GM12891 (cell line): ENCODE data around the gene TSPAN9.

Experiments
- DNase-seq: peaks from one replicate; pipeline ENCODE4 v3.0.0; 2011; ENCODE audit warnings: low spot score; ENCODE audit not compliant: insufficient read length
- FAIRE-seq: peaks from 2 replicates; lab custom pipeline; 2011; peaks lifted over from hg19 to GRCh38; lab: Jason Lieb, UNC
- PAX5 ChIP-seq: IDR thresholded peaks from 2 replicates; pipeline ENCODE4 v1.6.1; 2011; ENCODE audit warnings: low read length, moderate library complexity, mild to moderate bottlenecking; ENCODE audit not compliant: insufficient read depth, severe bottlenecking
- POLR2A ChIP-seq: IDR thresholded peaks from 2 replicates; pipeline ENCODE4 v1.6.1; 2011; ENCODE audit warnings: low read depth, low read length, control low read depth
- POLR2AphosphoS5 ChIP-seq: IDR thresholded peaks from 2 replicates; pipeline ENCODE4 v1.6.1; 2011; ENCODE audit warnings: low read depth, low read length, control low read depth
- POU2F2 ChIP-seq: IDR thresholded peaks from 2 replicates; pipeline ENCODE4 v1.6.1; 2011; ENCODE audit warnings: low read depth, mild to moderate bottlenecking, control low read depth, low read length, moderate library complexity
- SPI1 ChIP-seq: IDR thresholded peaks from 2 replicates; pipeline ENCODE4 v1.6.1; 2011; ENCODE audit warnings: low read depth, low read length, control low read depth
- TAF1 ChIP-seq: IDR thresholded peaks from 2 replicates; pipeline ENCODE4 v1.6.1; 2011; ENCODE audit warnings: low read depth, low read length, control low read depth

The TSPAN9 gene

GRCh38 chr12:3263282-3263681 is 186.1 kb downstream of the TSPAN9 start:
- FAIRE-seq (no peak), DNase-seq (no peak)
- no peak for TF ChIP-seq TAF1
- no peak for TF ChIP-seq PAX5
- TF ChIP-seq SPI1, result no peak
- TF ChIP-seq POLR2AphosphoS5, result no peak
- no peak for TF ChIP-seq POU2F2
- no peak for TF ChIP-seq POLR2A

- TF ChIP-seq SPI1, result no peak
- no peak for TF ChIP-seq POLR2AphosphoS5
- TF ChIP-seq POLR2A, result no peak
- TF ChIP-seq POU2F2, result no peak
- no peak for TF ChIP-seq PAX5
- TF ChIP-seq TAF1, result no peak
- DNase-seq (no peak), FAIRE-seq (no peak)
These were observed 187.1 kb downstream of the TSPAN9 start for GRCh38 chr12:3263939-3264922.

GRCh38 chr12:3265406-3265805 is 188.2 kb downstream of the TSPAN9 start:
- TF ChIP-seq SPI1, result no peak
- DNase-seq (no peak), FAIRE-seq (no peak)

- TF ChIP-seq TAF1 (no peak), POLR2A (no peak)
- no peak for DNase-seq
- FAIRE-seq, result no peak
These were observed 189.5 kb downstream of the TSPAN9 start for GRCh38 chr12:3266638-3267037.

- TF ChIP-seq POLR2A, result no peak
- no peak for TF ChIP-seq POLR2AphosphoS5
- TF ChIP-seq POU2F2, result no peak
- TF ChIP-seq SPI1, result no peak
- no peak for TF ChIP-seq TAF1
- no peak for TF ChIP-seq PAX5
- FAIRE-seq, result no peak
- DNase-seq, result no peak
These were observed 190.5 kb downstream of the TSPAN9 start for GRCh38 chr12:3267690-3268089.

GRCh38 chr12:3269594-3269993 is 192.4 kb downstream of the TSPAN9 start:
- TF ChIP-seq POLR2AphosphoS5 (no peak), PAX5 (no peak), POLR2A (no peak), POU2F2 (no peak), TAF1 (no peak), SPI1 (no peak)
- FAIRE-seq (no peak), DNase-seq (no peak)

GRCh38 chr12:3271146-3271545 is 194.0 kb downstream of the TSPAN9 start:
- TF ChIP-seq POLR2A (no peak), POLR2AphosphoS5 (no peak), POU2F2 (no peak), TAF1 (no peak), PAX5 (no peak), SPI1 (no peak)
- DNase-seq, result no peak
- no peak for FAIRE-seq

GRCh38 chr12:3271639-3272038 is 194.5 kb downstream of the TSPAN9 start:
- no peak for FAIRE-seq
- no peak for DNase-seq
- no peak for TF ChIP-seq POU2F2
- TF ChIP-seq POLR2A, result no peak

- TF ChIP-seq SPI1 (no peak), POU2F2 (no peak), POLR2A (no peak)
- FAIRE-seq (no peak), DNase-seq (no peak)
These were observed 195.8 kb downstream of the TSPAN9 start for GRCh38 chr12:3272958-3273357.

- TF ChIP-seq TAF1 (no peak), SPI1 (no peak), POU2F2 (no peak), POLR2AphosphoS5 (no peak), POLR2A (no peak), PAX5 (no peak)
- no peak for DNase-seq
- no peak for FAIRE-seq
These were observed 196.3 kb downstream of the TSPAN9 start for GRCh38 chr12:3273409-3273853.
